Gastrocnemius medialis (tissue), 4 donors: ENCODE measurements around the gene CDC42BPA.

Source experiments
- CTCF ChIP-seq, 5 experiments: fragments of 450-650 bp in 3 of 5; fragments of 200-600 bp in 2 of 5; sonication (generic) in 2 of 5; IDR thresholded peaks in 4 of 5; conservative IDR thresholded peaks in 1 of 5; 1 replicate in 4 of 5; 2 replicates in 1 of 5; pipeline ENCODE4 v1.5.1; 2016 to 2019; ENCODE audit warnings: antibody characterized with exemption in 5 of 5, mild to moderate bottlenecking in 3 of 5, moderate library complexity in 3 of 5
- POLR2A ChIP-seq, 2 donors: fragments of 450-650 bp; IDR thresholded peaks; one replicate each; pipeline ENCODE4 v1.6.1; 2017; ENCODE audit warnings: antibody characterized with exemption in 2 of 2, mild to moderate bottlenecking in 2 of 2, moderate library complexity in 2 of 2

- no peak for TF ChIP-seq CTCF (IDR thresholded peaks at IDR 0.05 in 4 of 5, conservative IDR thresholded peaks at IDR 0.05 in 1 of 5)
- no peak for TF ChIP-seq POLR2A (IDR thresholded peaks at IDR 0.05)
Observed at GRCh38 chr1:226989085-226989920, 329.0 kb downstream of the CDC42BPA start.
